Activated B cell treated with CpG ODN at 0.5 μM for 24 hours (primary cell): ENCODE data around the gene PASK. TPM values are rescaled to one million over a fixed set of nuclear protein-coding genes. Genes with fewer than 3 reads are reported as not detected.

ENCODE experiments used
- ATAC-seq: fragments of 200-7000 bp; cut with Tn5 transposase; one replicate; pipeline ENCODE4 v1.10.0; 2021; ENCODE audit warnings: low read depth, mild to moderate bottlenecking, moderate library complexity
- CTCF ChIA-PET: fragments of 350-600 bp; sonication (Branson Sonifier 250); formaldehyde crosslinking; loops from one replicate; lab custom pipeline; 2021; ENCODE audit warnings: antibody characterized with exemption; lab: Charles Lee
- POLR2A ChIA-PET: fragments of 350-600 bp; sonication (Branson Sonifier 250); formaldehyde crosslinking; loops from one replicate; lab custom pipeline; 2021; ENCODE audit warnings: antibody characterized with exemption; lab: Charles Lee
- DNase-seq: peaks from one replicate; pipeline ENCODE4 v3.0.0; 2022
- H3K27ac Mint-ChIP-seq: one replicate; pipeline ENCODE4 v1.8.0; 2020; ENCODE audit warnings: mixed read lengths
- H3K27me3 Mint-ChIP-seq: one replicate; pipeline ENCODE4 v1.8.0; 2021; ENCODE audit warnings: mixed read lengths
- H3K36me3 Mint-ChIP-seq: one replicate; pipeline ENCODE4 v1.8.0; 2021; ENCODE audit warnings: low read depth, mixed read lengths
- H3K4me1 Mint-ChIP-seq: one replicate; pipeline ENCODE4 v1.8.0; 2021; ENCODE audit warnings: mixed read lengths
- H3K4me3 Mint-ChIP-seq: one replicate; pipeline ENCODE4 v1.8.0; 2020; ENCODE audit warnings: mild to moderate bottlenecking, mixed read lengths
- H3K9me3 Mint-ChIP-seq: one replicate; pipeline ENCODE4 v1.8.0; 2020; ENCODE audit warnings: mixed read lengths
- intact Hi-C: fragments of 100-400 bp; cut with micrococcal nuclease; formaldehyde crosslinking; loops from one replicate; pipeline ENCODE4 v1.15.1; 2024
- total RNA-seq: library from RNA; stranded (reverse); gene quantifications from 2 replicates; pipeline ENCODE4 v1.2.3, GENCODE V29; 2022
- TF ChIP-seq, protein P1 (sequence below): fragments of 200-600 bp; IDR thresholded peaks from one replicate; pipeline ENCODE4 v1.8.0; 2022; ENCODE audit warnings: antibody characterized with exemption, mild to moderate bottlenecking

Gene PASK
- total RNA-seq, 1 donor from 2014 or later: 150 TPM

DNA sequence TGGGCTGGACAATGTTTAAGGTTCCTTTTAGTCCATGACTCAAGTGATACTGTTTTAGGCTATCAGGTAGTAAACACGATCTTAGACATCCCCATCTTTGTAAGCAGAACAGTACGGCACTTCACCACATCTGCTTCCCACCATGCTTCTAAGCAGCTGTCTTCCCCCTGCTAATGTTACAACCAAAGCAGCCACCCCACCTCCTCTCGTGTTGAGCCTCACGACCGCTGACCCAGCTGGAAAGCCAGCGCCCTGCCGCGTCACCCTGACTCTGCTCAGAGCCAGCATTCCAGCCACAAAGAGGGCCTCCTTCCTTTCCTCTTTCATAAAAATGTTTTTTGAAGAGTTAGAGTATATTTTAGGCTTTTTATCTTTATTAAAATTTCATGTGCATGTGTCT, 56.6 kb downstream of the PASK start:
- H3K9me3 Mint-ChIP-seq: no peaks in the 10 kb centered on the region
- H3K36me3 Mint-ChIP-seq: peaks cover 89% of the 10 kb centered on the region
- CTCF ChIA-PET: interaction anchor here (1.2 to 1.5 kb wide), 2 partner anchors 58 to 109 kb away, joined by 5 to 6 read pairs; partner anchors contain the start of gene PPP1R7
- ATAC-seq (no peak), DNase-seq (no peak)
- POLR2A ChIA-PET: interaction anchor here (0.8 to 1.4 kb wide), 3 partner anchors 9 to 53 kb away, joined by 3 to 4 read pairs (median 4); no protein-coding TSS in a partner anchor
- TF ChIP-seq, protein P1, sequence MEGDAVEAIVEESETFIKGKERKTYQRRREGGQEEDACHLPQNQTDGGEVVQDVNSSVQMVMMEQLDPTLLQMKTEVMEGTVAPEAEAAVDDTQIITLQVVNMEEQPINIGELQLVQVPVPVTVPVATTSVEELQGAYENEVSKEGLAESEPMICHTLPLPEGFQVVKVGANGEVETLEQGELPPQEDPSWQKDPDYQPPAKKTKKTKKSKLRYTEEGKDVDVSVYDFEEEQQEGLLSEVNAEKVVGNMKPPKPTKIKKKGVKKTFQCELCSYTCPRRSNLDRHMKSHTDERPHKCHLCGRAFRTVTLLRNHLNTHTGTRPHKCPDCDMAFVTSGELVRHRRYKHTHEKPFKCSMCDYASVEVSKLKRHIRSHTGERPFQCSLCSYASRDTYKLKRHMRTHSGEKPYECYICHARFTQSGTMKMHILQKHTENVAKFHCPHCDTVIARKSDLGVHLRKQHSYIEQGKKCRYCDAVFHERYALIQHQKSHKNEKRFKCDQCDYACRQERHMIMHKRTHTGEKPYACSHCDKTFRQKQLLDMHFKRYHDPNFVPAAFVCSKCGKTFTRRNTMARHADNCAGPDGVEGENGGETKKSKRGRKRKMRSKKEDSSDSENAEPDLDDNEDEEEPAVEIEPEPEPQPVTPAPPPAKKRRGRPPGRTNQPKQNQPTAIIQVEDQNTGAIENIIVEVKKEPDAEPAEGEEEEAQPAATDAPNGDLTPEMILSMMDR: no peak
- H3K27me3 Mint-ChIP-seq: no peaks in the 10 kb centered on the region
- intact Hi-C loops: no loop called here
- H3K27ac Mint-ChIP-seq: no peak overlapping the region
- H3K4me3 Mint-ChIP-seq: no peak overlapping the region
- H3K4me1 Mint-ChIP-seq: peaks cover 45% of the 10 kb centered on the region

DNA sequence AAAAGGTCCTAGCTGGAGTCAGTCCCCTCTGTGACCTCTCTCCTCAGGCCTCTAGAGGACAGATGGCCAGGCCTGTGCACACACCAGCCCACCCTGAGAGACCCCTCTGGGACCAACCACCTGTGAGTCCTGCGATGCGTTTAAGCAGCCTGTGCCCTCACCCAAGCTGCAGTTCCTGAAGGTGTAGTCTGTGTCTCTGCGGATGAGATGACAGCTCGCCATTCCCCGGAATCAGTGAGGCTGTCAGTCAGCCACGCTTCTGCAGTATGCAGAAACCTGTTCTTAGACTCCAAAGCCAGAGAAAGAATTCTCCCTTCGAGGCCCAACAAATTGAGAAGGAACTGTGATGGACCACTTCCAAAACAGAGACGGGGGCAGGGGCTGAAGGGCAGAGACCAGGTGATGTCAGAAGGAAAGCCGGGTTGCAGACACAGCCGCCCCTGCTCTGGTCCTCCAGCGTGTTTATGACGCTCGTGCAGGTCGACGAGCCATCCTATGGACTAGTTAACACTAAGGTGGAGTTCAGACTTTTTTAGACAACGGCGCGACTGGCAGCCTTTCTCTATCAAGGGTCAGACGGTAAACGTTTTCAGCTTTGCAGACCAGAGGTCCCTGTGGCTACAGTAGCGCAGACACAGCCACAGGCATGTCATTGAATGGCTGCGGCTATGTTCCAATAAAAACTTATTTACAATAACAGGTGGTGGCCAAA, 57.4 kb downstream of the PASK start:
- Mint-ChIP-seq H3K27me3 (no peaks in the 10 kb centered on the region), H3K4me3 (no peak overlapping the region), H3K9me3 (no peaks in the 10 kb centered on the region), H3K4me1 (peaks cover 39% of the 10 kb centered on the region), H3K36me3 (peaks cover 89% of the 10 kb centered on the region), H3K27ac (peak overlapping the region; percentile 50)
- POLR2A ChIA-PET: interaction anchor here (1.4 kb wide), 1 partner anchor 19 kb away, joined by 4 read pairs; no protein-coding TSS in a partner anchor
- ATAC-seq (no peak), DNase-seq (no peak)
- TF ChIP-seq, protein P1: no peak
- intact Hi-C loops: no loop called here
- CTCF ChIA-PET: interaction anchor here (1.2 kb wide), 1 partner anchor 108 kb away, joined by 6 read pairs; no protein-coding TSS in a partner anchor

DNA sequence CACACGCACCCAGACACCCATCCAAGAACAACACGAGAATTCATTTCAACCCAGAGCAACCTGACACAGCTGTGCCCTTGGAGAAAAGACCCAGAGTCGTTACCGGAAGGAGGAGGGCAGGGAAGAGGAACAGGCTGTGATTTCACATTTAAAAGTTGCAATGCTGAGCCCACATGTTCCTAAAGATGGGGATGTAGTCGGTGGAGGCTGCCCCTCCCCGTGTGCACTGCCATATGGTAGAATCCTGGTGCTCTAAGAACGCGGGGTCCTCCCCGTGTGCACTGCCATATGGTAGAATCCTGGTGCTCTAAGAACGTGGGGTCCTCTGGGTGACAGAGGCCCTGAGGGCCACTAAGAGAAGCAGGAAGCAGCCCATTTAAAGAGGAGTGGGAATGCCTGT, 58.1 kb downstream of the PASK start:
- POLR2A ChIA-PET: interaction anchor here (1.5 kb wide), 1 partner anchor 11 kb away, joined by 5 read pairs; the partner anchor contains the start of gene MTERF4
- TF ChIP-seq, protein P1: no peak
- CTCF ChIA-PET: no interaction called here
- no peak for DNase-seq
- H3K36me3 Mint-ChIP-seq: peaks cover 89% of the 10 kb centered on the region
- H3K9me3 Mint-ChIP-seq: no peaks in the 10 kb centered on the region
- no peak overlapping the region for H3K4me3 Mint-ChIP-seq
- intact Hi-C loops: no loop called here
- peaks cover 34% of the 10 kb centered on the region for H3K4me1 Mint-ChIP-seq
- no peaks in the 10 kb centered on the region for H3K27me3 Mint-ChIP-seq
- no peak for ATAC-seq
- peak overlapping the region; percentile 50 for H3K27ac Mint-ChIP-seq

DNA sequence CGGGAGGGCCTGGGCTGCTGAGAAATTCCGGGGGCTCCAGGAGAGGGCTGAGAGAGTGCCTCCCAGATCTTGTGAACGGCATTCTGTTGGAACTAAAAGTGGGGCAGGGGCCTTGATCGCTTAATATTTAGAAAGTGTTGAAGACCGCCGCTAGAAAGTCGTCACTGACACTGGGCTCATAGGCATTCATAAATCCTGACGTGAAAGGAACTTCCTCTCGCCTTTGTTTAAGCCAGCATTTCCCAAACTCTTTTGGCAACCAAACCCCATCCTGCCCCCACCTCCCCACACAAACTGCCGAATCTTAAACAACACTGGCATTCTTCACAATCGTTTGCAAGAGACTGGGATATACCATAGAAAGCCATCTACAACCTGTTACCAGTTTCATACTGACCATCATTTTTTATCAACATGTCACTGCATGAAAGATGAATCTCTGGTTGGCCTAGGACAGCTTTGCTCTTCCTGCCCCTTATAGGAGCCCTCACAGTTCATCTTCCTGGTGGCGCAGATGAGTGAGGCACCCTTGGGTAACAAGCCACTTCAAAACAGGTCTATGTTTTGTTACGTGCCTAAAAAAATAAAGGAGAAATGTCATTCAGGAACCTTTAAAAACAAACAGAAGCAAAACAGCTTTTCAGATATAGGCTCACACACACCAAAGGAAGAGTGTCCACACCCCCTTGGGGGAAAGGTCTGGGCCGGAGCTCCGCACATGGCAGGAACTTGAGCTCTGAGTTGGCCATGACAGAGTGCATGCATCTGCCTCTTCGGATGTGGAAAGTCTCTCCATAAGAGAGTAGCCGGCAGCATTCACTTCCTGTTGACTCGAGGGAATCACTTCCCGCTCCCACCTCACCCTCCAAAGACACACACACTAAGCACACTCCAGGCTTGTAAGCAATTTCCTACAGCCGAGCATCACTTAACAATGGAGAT, 60.2 kb downstream of the PASK start:
- DNase-seq: no peak
- TF ChIP-seq, protein P1: no peak
- no peak overlapping the region for H3K27ac Mint-ChIP-seq
- H3K36me3 Mint-ChIP-seq: peaks cover 84% of the 10 kb centered on the region
- peaks cover 8% of the 10 kb centered on the region for H3K9me3 Mint-ChIP-seq
- no peak overlapping the region for H3K4me3 Mint-ChIP-seq
- ChIA-PET CTCF (no interaction called here), POLR2A (interaction anchor here (1.1 to 1.6 kb wide), 3 partner anchors 10 to 22 kb away, joined by 3 to 5 read pairs (median 3); no protein-coding TSS in a partner anchor)
- peaks cover 23% of the 10 kb centered on the region for H3K4me1 Mint-ChIP-seq
- no peaks in the 10 kb centered on the region for H3K27me3 Mint-ChIP-seq
- intact Hi-C loops: no loop called here
- ATAC-seq: no peak
